Hepatocyte (in vitro differentiated cells): ENCODE data around the gene DZIP1. TPM values are rescaled to one million over a fixed set of nuclear protein-coding genes. Genes with fewer than 3 reads are reported as not detected.
A peak's percentile ranks its signal among the peaks of the same experiment; 100 is the strongest.

Experiments
- DNase-seq: peaks from one replicate; pipeline ENCODE4 v3.0.0-alpha.2; 2016; ENCODE audit warnings: low spot score
- H2AFZ ChIP-seq: fragments of 200-600 bp; sonication (generic); 2 replicates; pipeline ENCODE4 v1.6.0; 2016; ENCODE audit warnings: antibody characterized with exemption, mild to moderate bottlenecking
- H3K27ac ChIP-seq: fragments of 200-600 bp; sonication (generic); 2 replicates; pipeline ENCODE4 v1.5.1; 2016; ENCODE audit warnings: mild to moderate bottlenecking
- H3K27me3 ChIP-seq: fragments of 200-600 bp; sonication (generic); 2 replicates; pipeline ENCODE4 v1.6.1; 2016
- H3K36me3 ChIP-seq: fragments of 200-600 bp; sonication (generic); replicated peaks from 2 replicates; pipeline ENCODE4 v1.5.1; 2016; ENCODE audit warnings: low read depth; ENCODE audit not compliant: insufficient read depth
- H3K4me1 ChIP-seq: fragments of 200-600 bp; sonication (generic); 2 replicates; pipeline ENCODE4 v1.5.1; 2016; ENCODE audit warnings: mild to moderate bottlenecking, moderate library complexity; ENCODE audit not compliant: insufficient read depth
- H3K4me2 ChIP-seq: fragments of 200-600 bp; sonication (generic); 2 replicates; pipeline ENCODE4 v1.6.0; 2016
- H3K4me3 ChIP-seq: fragments of 200-600 bp; sonication (generic); 2 replicates; pipeline ENCODE4 v1.5.1; 2016; ENCODE audit warnings: mild to moderate bottlenecking
- H3K79me2 ChIP-seq: fragments of 200-600 bp; sonication (generic); 2 replicates; pipeline ENCODE4 v1.6.0; 2017; ENCODE audit warnings: mild to moderate bottlenecking
- H3K9me2 ChIP-seq: fragments of 200-600 bp; sonication (generic); replicated peaks from 2 replicates; pipeline ENCODE4 v1.6.0; 2017; ENCODE audit warnings: mild to moderate bottlenecking; ENCODE audit not compliant: insufficient read depth
- H3K9me3 ChIP-seq: fragments of 200-600 bp; sonication (generic); 2 replicates; pipeline ENCODE4 v1.5.1; 2016; ENCODE audit warnings: low read depth, mild to moderate bottlenecking
- H4K20me1 ChIP-seq: fragments of 200-600 bp; sonication (generic); 2 replicates; pipeline ENCODE4 v1.6.0; 2016; ENCODE audit warnings: mild to moderate bottlenecking; ENCODE audit not compliant: insufficient read depth, poor library complexity, severe bottlenecking
- CTCF ChIP-seq: fragments of 200-600 bp; sonication (generic); IDR thresholded peaks from 2 replicates; pipeline ENCODE4 v1.5.1; 2016; ENCODE audit warnings: antibody characterized with exemption, mild to moderate bottlenecking; ENCODE audit not compliant: poor library complexity
- EZH2 ChIP-seq: fragments of 200-600 bp; sonication (generic); IDR thresholded peaks from 2 replicates; pipeline ENCODE4 v1.6.1; 2016; ENCODE audit warnings: antibody characterized with exemption, mild to moderate bottlenecking, borderline replicate concordance
- EZH2phosphoT487 ChIP-seq: fragments of 200-600 bp; sonication (generic); IDR thresholded peaks from one replicate; pipeline ENCODE4 v1.6.1; 2018; ENCODE audit warnings: antibody characterized with exemption, mild to moderate bottlenecking, low read depth, moderate library complexity; ENCODE audit not compliant: unreplicated experiment, severe bottlenecking
- WGBS: methylation state at CpG from one replicate; pipeline ENCODE4 v1.1.6; 2016; ENCODE audit warnings: low lambda C conversion rate; ENCODE audit errors: missing lambda C conversion rate; 5-methylcytosine and 5-hydroxymethylcytosine counted together
- polyA plus RNA-seq: library from polyadenylated mRNA; unstranded; fragments of >200 nt; fragmentation: Nextera tagmentation; extraction: Ambion mirVana; gene quantifications from 2 replicates; pipeline ENCODE4 v1.2.1, GENCODE V29; 2016
- total RNA-seq: library from RNA; depleted of rRNA; stranded (reverse); fragments of >200 nt; gene quantifications from 2 replicates; pipeline ENCODE4 v1.2.3, GENCODE V29; 2014

The DZIP1 gene
- total and polyA plus RNA-seq, 2 experiments from 2014 or later = 7.2 to 23.2 TPM

DNA sequence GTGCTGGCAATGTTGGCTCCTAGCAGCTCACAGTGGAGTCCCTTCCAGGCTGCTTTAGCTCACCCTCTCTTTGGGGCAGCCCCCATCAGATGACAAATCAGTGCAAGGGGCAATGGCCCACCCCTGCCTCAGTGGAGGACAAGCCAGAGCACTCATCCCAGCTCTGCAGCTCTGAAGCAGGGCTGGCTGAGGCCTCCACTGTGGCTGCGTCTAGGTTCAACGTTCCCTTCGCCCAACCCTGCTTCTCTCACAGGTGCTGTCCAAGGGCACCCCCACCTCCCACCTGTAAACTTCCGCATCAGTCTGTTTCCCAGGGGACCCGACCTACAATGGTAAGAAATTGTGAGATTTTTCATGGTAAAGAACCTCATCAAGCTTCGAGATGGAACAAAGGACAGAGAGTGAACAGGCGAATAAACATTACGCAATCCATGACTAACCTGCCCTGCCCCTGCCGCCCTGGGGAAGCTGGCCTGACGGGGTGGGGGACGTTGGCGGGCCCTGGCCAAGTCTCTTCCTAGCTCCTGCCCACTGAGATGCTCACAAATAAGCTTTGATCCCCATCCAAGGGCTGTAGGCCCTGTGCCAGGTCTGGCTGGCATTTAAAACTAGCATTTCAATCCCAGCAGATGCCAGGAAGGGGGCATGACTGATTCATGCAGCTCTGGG lies 40.5 kb downstream of the DZIP1 start:
- TF ChIP-seq CTCF (no peak), EZH2phosphoT487 (no peak), EZH2 (no peak)
- Histone ChIP-seq H3K4me1 (no peaks in the 10 kb centered on the region), H3K4me2 (no peak overlapping the region), H3K27me3 (no peaks in the 10 kb centered on the region), H3K4me3 (no peak overlapping the region), H4K20me1 (no peaks in the 10 kb centered on the region), H3K79me2 (no peaks in the 10 kb centered on the region), H3K36me3 (no peaks in the 10 kb centered on the region), H3K27ac (no peak overlapping the region), H2AFZ (no peak overlapping the region), H3K9me2 (no peaks in the 10 kb centered on the region), H3K9me3 (no peaks in the 10 kb centered on the region)
- peak; percentile 23 for DNase-seq
- WGBS = 78% methylated on average over 12 of the region's 12 CpGs

DNA sequence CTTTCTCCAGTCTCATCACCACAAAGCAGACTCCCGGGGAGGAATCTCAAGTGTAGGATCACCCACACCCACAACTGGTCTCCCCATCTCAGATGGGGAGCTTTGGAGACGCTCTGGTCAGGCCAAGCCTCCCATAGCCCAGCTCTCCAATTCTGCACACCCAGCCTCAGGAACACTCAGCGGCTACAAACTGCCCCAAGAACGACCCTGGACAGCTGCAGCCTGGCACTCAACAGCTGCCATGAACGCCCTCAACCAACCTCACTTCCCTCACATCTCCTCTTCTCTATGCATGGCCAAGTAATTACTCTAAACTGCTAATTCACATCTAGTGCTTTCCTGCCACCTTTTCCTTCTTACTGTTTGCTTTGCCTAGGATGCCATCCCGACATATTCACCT lies 42.6 kb downstream of the DZIP1 start:
- no peak for DNase-seq
- Histone ChIP-seq H3K9me3 (no peaks in the 10 kb centered on the region), H3K4me3 (no peak overlapping the region), H4K20me1 (no peaks in the 10 kb centered on the region), H2AFZ (no peak overlapping the region), H3K4me2 (no peak overlapping the region), H3K4me1 (no peaks in the 10 kb centered on the region), H3K79me2 (no peaks in the 10 kb centered on the region), H3K9me2 (no peaks in the 10 kb centered on the region), H3K27me3 (no peaks in the 10 kb centered on the region), H3K27ac (no peak overlapping the region), H3K36me3 (no peaks in the 10 kb centered on the region)
- no peak for TF ChIP-seq CTCF
- TF ChIP-seq EZH2phosphoT487 = no peak
- TF ChIP-seq EZH2 = no peak
- 95% methylated on average over 6 of the region's 6 CpGs for WGBS

DNA sequence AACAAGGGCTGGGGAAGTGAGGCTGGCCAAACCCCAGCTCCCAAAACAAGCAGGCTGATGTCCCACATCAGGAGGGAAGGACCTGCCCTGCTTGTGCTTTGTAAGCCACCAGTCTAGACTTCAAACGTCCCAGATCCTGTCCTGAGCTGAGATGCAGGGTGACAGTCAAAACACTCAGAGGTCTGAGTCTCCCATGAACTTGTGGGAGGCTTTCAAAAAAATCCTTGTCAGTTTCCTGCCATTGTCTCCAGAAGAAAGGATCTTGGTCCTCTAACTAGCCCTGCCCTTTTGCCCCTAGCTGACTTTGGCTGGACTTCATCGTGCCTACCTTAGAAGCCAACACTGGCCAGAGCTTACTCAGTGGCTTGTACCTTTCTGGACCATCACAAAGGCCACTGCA lies 43.3 kb downstream of the DZIP1 start:
- H4K20me1 ChIP-seq = no peaks in the 10 kb centered on the region

DNA sequence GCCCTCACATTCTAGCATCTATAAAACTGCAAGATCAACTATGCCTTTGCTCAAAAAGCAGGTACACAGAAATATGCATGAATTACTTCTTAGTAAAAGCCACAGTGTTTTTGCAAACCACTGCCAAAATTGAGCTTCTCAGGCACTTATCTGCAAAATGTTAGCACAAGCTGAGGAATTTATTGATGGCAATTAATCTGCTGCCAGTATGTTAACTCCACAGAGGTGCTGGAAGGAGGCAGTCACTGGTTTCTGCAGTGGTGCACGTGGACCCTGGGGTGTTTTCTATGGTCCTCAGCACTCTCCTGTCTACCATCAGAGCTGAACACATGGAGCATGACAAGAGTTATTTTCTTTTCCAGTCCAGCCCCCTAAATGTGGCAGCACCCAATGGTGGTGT lies 47.8 kb downstream of the DZIP1 start:
- no peak overlapping the region for H3K4me3 ChIP-seq
- H3K9me3 ChIP-seq = no peaks in the 10 kb centered on the region
- no peak for DNase-seq
- H4K20me1 ChIP-seq = no peaks in the 10 kb centered on the region
- TF ChIP-seq EZH2phosphoT487 = no peak
- TF ChIP-seq EZH2 = no peak
- no peak for TF ChIP-seq CTCF
- no peak overlapping the region for H3K4me2 ChIP-seq
- H3K4me1 ChIP-seq = peaks cover 6% of the 10 kb centered on the region
- no peaks in the 10 kb centered on the region for H3K36me3 ChIP-seq
- H3K27ac ChIP-seq = no peak overlapping the region
- no peaks in the 10 kb centered on the region for H3K27me3 ChIP-seq
- 64% methylated on average over 1 of the region's 1 CpG for WGBS
- H3K79me2 ChIP-seq = no peaks in the 10 kb centered on the region
- H2AFZ ChIP-seq = no peak overlapping the region
- no peaks in the 10 kb centered on the region for H3K9me2 ChIP-seq

More for the DNA sequence above, 43.3 kb downstream of the DZIP1 start:
- TF ChIP-seq EZH2 = no peak
- Histone ChIP-seq H3K36me3 (no peaks in the 10 kb centered on the region), H3K4me3 (no peak overlapping the region), H3K4me2 (no peak overlapping the region), H3K27ac (no peak overlapping the region), H3K79me2 (no peaks in the 10 kb centered on the region), H3K4me1 (peaks cover 5% of the 10 kb centered on the region), H3K27me3 (no peaks in the 10 kb centered on the region), H3K9me3 (no peaks in the 10 kb centered on the region), H3K9me2 (no peaks in the 10 kb centered on the region), H2AFZ (no peak overlapping the region)
- 78% methylated on average over 2 of the region's 2 CpGs for WGBS
- no peak for DNase-seq
